ENCODE data around the gene HSD17B12.

HSD17B12 gene

GRCh38 chr11:43643898-43644620, 36.5 kb upstream of the HSD17B12 start:
- H3K27me3 ChIP-seq (ENCODE audit: insufficient read depth, low read length), result no peaks in the 10 kb centered on the region
- H2AFZ ChIP-seq (ENCODE audit: low read length), result peak overlapping the region; percentile 100
- H3K9ac ChIP-seq (ENCODE audit: low read length), result peak overlapping the region; percentile 89
- H3K4me1 ChIP-seq (ENCODE audit: insufficient read depth, low read length, severe bottlenecking), result peaks cover 17% of the 10 kb centered on the region
- no peak overlapping the region for H3K27ac ChIP-seq (ENCODE audit: low read depth, low read length, poor library complexity, severe bottlenecking)
- no peaks in the 10 kb centered on the region for H3K36me3 ChIP-seq (ENCODE audit: insufficient read depth, low read length)
- H3K9me3 ChIP-seq (ENCODE audit: low read length), result no peaks in the 10 kb centered on the region
- TF ChIP-seq CTCF (IDR thresholded peaks at IDR 0.05; ENCODE audit: low read length) (no peak), EZH2 (IDR thresholded peaks at IDR 0.05; ENCODE audit: borderline replicate concordance, low read length) (no peak)
- no peaks in the 10 kb centered on the region for H4K20me1 ChIP-seq (ENCODE audit: insufficient read depth, low read length)
- peaks cover 16% of the 10 kb centered on the region for H3K79me2 ChIP-seq (ENCODE audit: insufficient read depth, low read length)
- H3K4me2 ChIP-seq (ENCODE audit: low read length), result peak overlapping the region; percentile 83
- peak overlapping the region; percentile 92 for H3K4me3 ChIP-seq (ENCODE audit: low read depth, low read length, poor library complexity, severe bottlenecking)
- no peaks in the 10 kb centered on the region for H3F3A ChIP-seq (ENCODE audit: insufficient read depth, low read length)
- H3K9me2 ChIP-seq (ENCODE audit: low read depth, low read length), result no peaks in the 10 kb centered on the region

DNA sequence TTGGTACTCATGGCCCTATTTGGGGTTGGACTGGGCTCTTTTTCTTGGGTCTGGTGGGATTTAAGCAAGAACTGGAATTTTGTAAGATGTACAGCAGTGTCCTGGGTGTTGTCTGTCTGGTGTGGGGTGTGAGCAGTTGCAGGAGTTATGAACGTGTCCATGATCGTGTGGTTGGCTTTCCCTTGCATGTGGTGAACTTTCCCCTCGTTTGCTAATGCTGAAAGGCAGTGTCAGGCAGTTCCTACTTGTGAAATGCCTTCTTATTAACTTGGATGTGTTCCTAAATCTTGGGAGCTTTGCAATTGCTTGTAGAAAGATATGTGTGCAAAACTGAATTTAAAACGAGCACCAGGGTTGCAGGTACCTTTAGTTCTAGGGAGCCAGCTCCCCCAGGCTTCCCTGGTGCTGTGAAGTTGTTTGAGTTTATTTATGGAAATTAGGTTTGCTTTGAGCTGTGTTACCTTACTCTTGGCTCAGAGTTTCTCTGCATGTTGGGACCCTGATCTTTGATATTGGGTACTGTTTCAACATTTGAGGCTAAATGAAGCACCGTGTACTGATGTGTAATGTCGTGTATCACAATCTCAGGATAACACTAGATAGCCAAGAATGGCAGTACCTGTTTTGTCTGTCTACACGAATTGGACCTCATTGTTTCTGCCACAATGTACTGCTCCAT, 35.8 kb upstream of the HSD17B12 start:
- Histone ChIP-seq H3K9ac (ENCODE audit: low read length) (peak overlapping the region; percentile 89), H3K27me3 (ENCODE audit: insufficient read depth, low read length) (no peaks in the 10 kb centered on the region), H3K79me2 (ENCODE audit: insufficient read depth, low read length) (peaks cover 16% of the 10 kb centered on the region), H4K20me1 (ENCODE audit: insufficient read depth, low read length) (no peaks in the 10 kb centered on the region), H3K9me3 (ENCODE audit: low read length) (no peaks in the 10 kb centered on the region), H3K9me2 (ENCODE audit: low read depth, low read length) (no peaks in the 10 kb centered on the region), H2AFZ (ENCODE audit: low read length) (peak overlapping the region; percentile 30; the same call in 1 of the 2 replicates), H3K4me1 (ENCODE audit: insufficient read depth, low read length, severe bottlenecking) (peaks cover 17% of the 10 kb centered on the region), H3K4me2 (ENCODE audit: low read length) (peak overlapping the region; percentile 83), H3K4me3 (ENCODE audit: low read depth, low read length, poor library complexity, severe bottlenecking) (peak overlapping the region; percentile 92), H3K27ac (ENCODE audit: low read depth, low read length, poor library complexity, severe bottlenecking) (no peak overlapping the region), H3K36me3 (ENCODE audit: insufficient read depth, low read length) (0 out of 2 replicates have a peak, but pooled peaks cover 2% of the 10 kb centered on the region), H3F3A (ENCODE audit: insufficient read depth, low read length) (no peaks in the 10 kb centered on the region)
- no peak for TF ChIP-seq CTCF (IDR thresholded peaks at IDR 0.05; ENCODE audit: low read length)

DNA sequence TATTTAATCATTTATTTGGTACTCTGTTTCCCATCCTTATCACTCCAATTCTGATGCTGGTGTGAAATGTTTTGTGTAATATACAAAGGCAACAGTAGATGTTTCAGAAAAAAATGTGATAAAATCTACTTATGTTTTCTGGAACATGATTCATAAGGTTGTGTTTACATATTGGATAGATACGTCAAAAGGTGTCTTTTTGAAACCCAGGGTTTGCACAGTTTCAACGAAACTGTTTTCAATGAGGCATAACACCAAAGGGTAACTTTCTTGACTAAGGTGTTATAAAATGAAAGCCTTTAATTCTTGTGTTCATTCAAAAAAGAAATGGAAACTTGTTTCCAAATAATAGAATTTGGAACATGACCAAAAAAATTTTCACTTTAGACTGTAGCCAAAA, 33.8 kb upstream of the HSD17B12 start:
- no peak overlapping the region for H3K27ac ChIP-seq (ENCODE audit: low read depth, low read length, poor library complexity, severe bottlenecking)
- H3K79me2 ChIP-seq (ENCODE audit: insufficient read depth, low read length), result peaks cover 16% of the 10 kb centered on the region
- no peaks in the 10 kb centered on the region for H4K20me1 ChIP-seq (ENCODE audit: insufficient read depth, low read length)
- H3K4me1 ChIP-seq (ENCODE audit: insufficient read depth, low read length, severe bottlenecking), result peaks cover 17% of the 10 kb centered on the region
- H3K36me3 ChIP-seq (ENCODE audit: insufficient read depth, low read length), result 0 out of 2 replicates have a peak, but pooled peaks cover 6% of the 10 kb centered on the region
- no peak overlapping the region for H3K4me3 ChIP-seq (ENCODE audit: low read depth, low read length, poor library complexity, severe bottlenecking)
- H3K27me3 ChIP-seq (ENCODE audit: insufficient read depth, low read length), result no peaks in the 10 kb centered on the region
- H2AFZ ChIP-seq (ENCODE audit: low read length), result no peak overlapping the region
- TF ChIP-seq EZH2 (IDR thresholded peaks at IDR 0.05; ENCODE audit: borderline replicate concordance, low read length), result no peak
- H3K9me2 ChIP-seq (ENCODE audit: low read depth, low read length), result no peaks in the 10 kb centered on the region
- no peak overlapping the region for H3K4me2 ChIP-seq (ENCODE audit: low read length)
- no peaks in the 10 kb centered on the region for H3K9me3 ChIP-seq (ENCODE audit: low read length)
- H3F3A ChIP-seq (ENCODE audit: insufficient read depth, low read length), result no peaks in the 10 kb centered on the region
- H3K9ac ChIP-seq (ENCODE audit: low read length), result no peak overlapping the region

Data from OCI-LY1 (cell line).